GM23338 (cell line): ENCODE measurements around the gene TMEM63A. TPM values are rescaled to one million over a fixed set of nuclear protein-coding genes. Genes with fewer than 3 reads are reported as not detected.
A peak's percentile ranks its signal among the peaks of the same experiment; 100 is the strongest.

Experiments
- ATAC-seq: fragments of 200-7000 bp; cut with Tn5 transposase; 3 replicates; pipeline ENCODE4 v1.9.1; 2020
- DNase-seq: peaks from one replicate; pipeline ENCODE4 v3.0.0-alpha.2; 2015; ENCODE audit warnings: low spot score
- H2AFZ ChIP-seq: fragments of 200-600 bp; sonication (generic); 2 replicates; pipeline ENCODE4 v1.8.0; 2016; ENCODE audit warnings: antibody characterized with exemption, mild to moderate bottlenecking, moderate library complexity
- H3F3A ChIP-seq: fragments of 200-600 bp; sonication (generic); replicated peaks from 2 replicates; pipeline ENCODE4 v1.8.0; 2017; ENCODE audit warnings: antibody characterized with exemption, mixed run types, low read depth
- H3K27ac ChIP-seq: fragments of 200-600 bp; sonication (generic); 2 replicates; pipeline ENCODE4 v1.6.1; 2016; ENCODE audit warnings: low read depth
- H3K27me3 ChIP-seq: fragments of 200-600 bp; sonication (generic); 2 replicates; pipeline ENCODE4 v1.8.0; 2016; ENCODE audit warnings: mild to moderate bottlenecking, mixed run types, moderate library complexity; ENCODE audit not compliant: insufficient read depth
- H3K36me3 ChIP-seq: fragments of 200-600 bp; sonication (generic); 2 replicates; pipeline ENCODE4 v1.8.0; 2016; ENCODE audit warnings: mild to moderate bottlenecking; ENCODE audit not compliant: insufficient read depth
- H3K4me1 ChIP-seq: fragments of 200-600 bp; sonication (generic); 2 replicates; pipeline ENCODE4 v1.8.0; 2016; ENCODE audit warnings: mild to moderate bottlenecking, moderate library complexity; ENCODE audit not compliant: insufficient read depth
- H3K4me2 ChIP-seq: fragments of 200-600 bp; sonication (generic); 2 replicates; pipeline ENCODE4 v1.7.1; 2017; ENCODE audit warnings: mixed run types
- H3K4me3 ChIP-seq: fragments of 200-600 bp; sonication (generic); 2 replicates; pipeline ENCODE4 v1.6.1; 2016; ENCODE audit warnings: mixed run types
- H3K79me2 ChIP-seq: fragments of 200-600 bp; sonication (generic); replicated peaks from 2 replicates; pipeline ENCODE4 v1.8.0; 2017; ENCODE audit warnings: mild to moderate bottlenecking; ENCODE audit not compliant: insufficient read depth
- H3K9me2 ChIP-seq: fragments of 200-600 bp; sonication (generic); 2 replicates; pipeline ENCODE4 v1.8.0; 2017; ENCODE audit not compliant: insufficient read depth
- H4K20me1 ChIP-seq: fragments of 200-600 bp; sonication (generic); replicated peaks from 2 replicates; pipeline ENCODE4 v1.8.0; 2017; ENCODE audit warnings: mild to moderate bottlenecking; ENCODE audit not compliant: insufficient read depth
- H3K27ac Mint-ChIP-seq: 2 replicates; pipeline ENCODE4 v1.8.0; 2020; ENCODE audit warnings: inconsistent platforms, mild to moderate bottlenecking, moderate library complexity, mixed read lengths
- H3K27me3 Mint-ChIP-seq: 3 replicates; pipeline ENCODE4 v1.8.0; 2022; ENCODE audit warnings: low read depth, mild to moderate bottlenecking, moderate library complexity, mixed read lengths, inconsistent platforms; ENCODE audit not compliant: insufficient read depth, poor library complexity
- H3K36me3 Mint-ChIP-seq: 3 replicates; pipeline ENCODE4 v1.8.0; 2021; ENCODE audit warnings: low read depth, mild to moderate bottlenecking, inconsistent platforms, moderate library complexity, mixed read lengths
- H3K4me1 Mint-ChIP-seq: 3 replicates; pipeline ENCODE4 v1.8.0; 2020; ENCODE audit warnings: mild to moderate bottlenecking, inconsistent platforms, mixed read lengths
- H3K4me3 Mint-ChIP-seq: 3 replicates; pipeline ENCODE4 v1.8.0; 2021; ENCODE audit warnings: moderate library complexity, mild to moderate bottlenecking, inconsistent platforms, mixed read lengths
- H3K9me3 Mint-ChIP-seq: 3 replicates; pipeline ENCODE4 v1.8.0; 2020; ENCODE audit warnings: moderate library complexity, mild to moderate bottlenecking, inconsistent platforms, mixed read lengths
- CREB1 ChIP-seq: fragments of 250-450 bp; sonication (Bioruptor Pico); IDR thresholded peaks from 2 replicates; pipeline ENCODE4 v1.5.0; 2020; ENCODE audit warnings: low read depth, mild to moderate bottlenecking, moderate library complexity
- CTCF ChIP-seq, 2 experiments: fragments of 200-600 bp in 1 of 2; sonication (generic) in 1 of 2; conservative IDR thresholded peaks; 2 replicates each; pipeline versions ENCODE4 v1.5.1 to v1.6.1; 2016 to 2017; ENCODE audit warnings: antibody characterized with exemption in 2 of 2, low read depth in 2 of 2, mild to moderate bottlenecking in 2 of 2, moderate library complexity in 1 of 2
- EZH2 ChIP-seq: fragments of 200-600 bp; sonication (generic); IDR thresholded peaks from one replicate; pipeline ENCODE4 v1.8.0; 2017; ENCODE audit warnings: antibody characterized with exemption, mild to moderate bottlenecking, low read depth; ENCODE audit not compliant: unreplicated experiment
- EZH2phosphoT487 ChIP-seq: fragments of 200-600 bp; sonication (generic); IDR thresholded peaks from one replicate; pipeline ENCODE4 v1.8.1; 2018; ENCODE audit warnings: antibody characterized with exemption; ENCODE audit not compliant: unreplicated experiment
- POLR2AphosphoS5 ChIP-seq: IDR thresholded peaks from 2 replicates; pipeline ENCODE4 v1.6.1; 2016; ENCODE audit warnings: antibody characterized with exemption, low read depth
- ZNF331 ChIP-seq: fragments of 250-450 bp; sonication (Bioruptor Pico); IDR thresholded peaks from 2 replicates; pipeline ENCODE4 v1.5.0; 2020; ENCODE audit warnings: low read depth, mild to moderate bottlenecking, moderate library complexity
- polyA plus RNA-seq: library from polyadenylated mRNA; unstranded; fragments of >200 nt; fragmentation: Nextera tagmentation; extraction: Ambion mirVana; gene quantifications from 2 replicates; pipeline ENCODE4 v1.2.1, GENCODE V29; 2016
- total RNA-seq: library from RNA; depleted of rRNA; stranded (reverse); fragments of >200 nt; shearing (Covaris generic); gene quantifications from 2 replicates; pipeline ENCODE4 v1.2.3, GENCODE V29; 2014

TMEM63A gene
- total and polyA plus RNA-seq, 2 experiments from 2014 or later, result 31.7 to 76.9 TPM

DNA sequence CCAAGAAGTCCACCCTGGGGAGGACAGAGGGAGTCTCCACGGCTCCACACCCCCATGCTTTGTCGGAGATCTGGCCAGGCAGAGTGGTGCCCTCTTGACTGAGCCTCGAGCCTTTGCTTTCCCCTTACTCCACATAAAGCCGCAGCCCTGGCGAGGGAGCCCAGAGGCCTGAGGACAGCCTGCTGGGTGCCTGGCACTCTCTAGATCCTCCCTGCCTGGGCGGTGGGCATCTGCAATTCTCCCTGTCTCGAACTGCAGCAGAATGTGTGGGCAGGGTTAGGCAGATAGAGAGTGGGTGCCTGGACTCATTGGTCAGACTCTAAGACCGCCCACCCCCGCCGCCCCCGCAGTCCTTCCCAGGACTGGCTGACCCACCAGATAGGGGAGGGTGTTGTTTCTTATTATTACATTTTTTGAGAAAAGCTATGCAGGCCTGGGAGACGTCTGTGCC lies 58.3 kb downstream of the TMEM63A start:
- ATAC-seq, result peak; percentile 17
- Histone ChIP-seq H3K4me3 (no peak overlapping the region), H3K27me3 (no peaks in the 10 kb centered on the region), H2AFZ (no peak overlapping the region), H3K4me1 (peaks cover 19% of the 10 kb centered on the region), H3K79me2 (peaks cover 47% of the 10 kb centered on the region), H3K36me3 (no peaks in the 10 kb centered on the region), H3K27ac (peak overlapping the region; percentile 30; the same call in 1 of the 2 replicates), H3K9me2 (no peaks in the 10 kb centered on the region), H3F3A (0 out of 2 replicates have a peak, but pooled peaks cover 3% of the 10 kb centered on the region), H4K20me1 (peaks cover 6% of the 10 kb centered on the region), H3K4me2 (0 out of 2 replicates have a peak overlapping the region, but pooled peaks have one; percentile 55)
- no peaks in the 10 kb centered on the region for H3K9me3 Mint-ChIP-seq
- no peak overlapping the region for H3K4me3 Mint-ChIP-seq
- H3K27me3 Mint-ChIP-seq, result peaks cover 2% of the 10 kb centered on the region
- TF ChIP-seq ZNF331 (CRISPR knock-in tag), result no peak
- TF ChIP-seq POLR2AphosphoS5, result no peak
- no peak for TF ChIP-seq CTCF (conservative IDR thresholded peaks at IDR 0.05; ENCODE audit: low read depth in 2 of 2)
- TF ChIP-seq EZH2, result no peak
- no peak for TF ChIP-seq CREB1 (CRISPR knock-in tag)
- H3K4me1 Mint-ChIP-seq, result peaks cover 47% of the 10 kb centered on the region
- H3K36me3 Mint-ChIP-seq, result peaks cover 8% of the 10 kb centered on the region; the same call in 2 of the 3 replicates
- no peak for DNase-seq
- no peak overlapping the region for H3K27ac Mint-ChIP-seq

- no peaks in the 10 kb centered on the region for H3K9me2 ChIP-seq
- Mint-ChIP-seq H3K4me3 (no peak overlapping the region), H3K9me3 (no peaks in the 10 kb centered on the region), H3K27ac (no peak overlapping the region), H3K36me3 (peaks cover 8% of the 10 kb centered on the region; the same call in 2 of the 3 replicates), H3K27me3 (peaks cover 2% of the 10 kb centered on the region), H3K4me1 (peaks cover 55% of the 10 kb centered on the region)
- no peaks in the 10 kb centered on the region for H3K36me3 ChIP-seq
- H3K4me2 ChIP-seq, result no peak overlapping the region
- no peak for ATAC-seq
- peaks cover 6% of the 10 kb centered on the region for H4K20me1 ChIP-seq
- H3K4me3 ChIP-seq, result no peak overlapping the region
- DNase-seq, result no peak
- H3K79me2 ChIP-seq, result peaks cover 57% of the 10 kb centered on the region
- H3F3A ChIP-seq, result 0 out of 2 replicates have a peak, but pooled peaks cover 3% of the 10 kb centered on the region
- H2AFZ ChIP-seq, result no peak overlapping the region
- H3K27ac ChIP-seq, result no peak overlapping the region
- H3K4me1 ChIP-seq, result peaks cover 28% of the 10 kb centered on the region
- TF ChIP-seq EZH2phosphoT487, result no peak
- H3K27me3 ChIP-seq, result no peaks in the 10 kb centered on the region
These were observed 59.4 kb downstream of the TMEM63A start for GRCh38 chr1:225822655-225823403.
